ENCODE results near the gene NRP1.

The NRP1 gene

GRCh38 chr10:33349268-33349667 lies 14.8 kb upstream of the NRP1 start:
- DNase-seq (ENCODE audit: low read depth, low spot score): no peak

- DNase-seq (ENCODE audit: low read depth, low spot score): no peak
Observed at GRCh38 chr10:33347211-33347610, 12.7 kb upstream of the NRP1 start.

GRCh38 chr10:33345236-33345635 lies 10.8 kb upstream of the NRP1 start:
- no peak for DNase-seq (ENCODE audit: low read depth, low spot score)

- no peak for DNase-seq (ENCODE audit: low read depth, low spot score)
Observed at GRCh38 chr10:33344676-33345075, 10.2 kb upstream of the NRP1 start.

GRCh38 chr10:33341637-33342036 lies 7.2 kb upstream of the NRP1 start:
- DNase-seq (ENCODE audit: low read depth, low spot score): no peak

GRCh38 chr10:33337326-33337957 lies 3.0 kb upstream of the NRP1 start:
- DNase-seq (ENCODE audit: low read depth, low spot score): no peak

GRCh38 chr10:33336582-33337325 lies 2.3 kb upstream of the NRP1 start:
- DNase-seq (ENCODE audit: low read depth, low spot score): no peak

GRCh38 chr10:33335801-33336581 lies 1.5 kb upstream of the NRP1 start:
- DNase-seq (ENCODE audit: low read depth, low spot score): no peak

GRCh38 chr10:33335551-33335800 lies 1.0 kb upstream of the NRP1 start:
- no peak for DNase-seq (ENCODE audit: low read depth, low spot score)

GRCh38 chr10:33334805-33335550 lies 511 bp upstream of the NRP1 start:
- no peak for DNase-seq (ENCODE audit: low read depth, low spot score)

GRCh38 chr10:33333260-33334101 lies 986 bp downstream of the NRP1 start:
- no peak for DNase-seq (ENCODE audit: low read depth, low spot score)

GRCh38 chr10:33332183-33333065 lies 2.0 kb downstream of the NRP1 start:
- no peak for DNase-seq (ENCODE audit: low read depth, low spot score)

GRCh38 chr10:33331379-33331694 lies 3.1 kb downstream of the NRP1 start:
- no peak for DNase-seq (ENCODE audit: low read depth, low spot score)

GRCh38 chr10:33330543-33331378 lies 3.7 kb downstream of the NRP1 start:
- DNase-seq (ENCODE audit: low read depth, low spot score): peak; percentile 46

GRCh38 chr10:33329178-33329577 lies 5.3 kb downstream of the NRP1 start:
- no peak for DNase-seq (ENCODE audit: low read depth, low spot score)

- DNase-seq (ENCODE audit: low read depth, low spot score): no peak
Observed at GRCh38 chr10:33328253-33328652, 6.2 kb downstream of the NRP1 start.

- no peak for DNase-seq (ENCODE audit: low read depth, low spot score)
Observed at GRCh38 chr10:33327751-33328150, 6.7 kb downstream of the NRP1 start.

- no peak for DNase-seq (ENCODE audit: low read depth, low spot score)
Observed at GRCh38 chr10:33326933-33327332, 7.5 kb downstream of the NRP1 start.

GRCh38 chr10:33325929-33326328 lies 8.5 kb downstream of the NRP1 start:
- DNase-seq (ENCODE audit: low read depth, low spot score): no peak

GRCh38 chr10:33323721-33324120 lies 10.7 kb downstream of the NRP1 start:
- DNase-seq (ENCODE audit: low read depth, low spot score): no peak
